DND-41 (cell line): ENCODE measurements around the gene ATP23.

ENCODE experiments used
- EZH2 ChIP-seq: IDR thresholded peaks from 3 replicates; pipeline ENCODE4 v1.6.1; 2012; ENCODE audit warnings: borderline replicate concordance, low read depth, mild to moderate bottlenecking, moderate library complexity, low read length, inconsistent platforms; ENCODE audit not compliant: severe bottlenecking
- TF ChIP-seq, protein P1 (sequence below): IDR thresholded peaks from 2 replicates; pipeline ENCODE4 v1.5.1; 2012; ENCODE audit warnings: borderline replicate concordance, low read length, moderate library complexity, mild to moderate bottlenecking; ENCODE audit not compliant: poor library complexity, severe bottlenecking; ENCODE audit errors: extremely low read depth

DNA sequence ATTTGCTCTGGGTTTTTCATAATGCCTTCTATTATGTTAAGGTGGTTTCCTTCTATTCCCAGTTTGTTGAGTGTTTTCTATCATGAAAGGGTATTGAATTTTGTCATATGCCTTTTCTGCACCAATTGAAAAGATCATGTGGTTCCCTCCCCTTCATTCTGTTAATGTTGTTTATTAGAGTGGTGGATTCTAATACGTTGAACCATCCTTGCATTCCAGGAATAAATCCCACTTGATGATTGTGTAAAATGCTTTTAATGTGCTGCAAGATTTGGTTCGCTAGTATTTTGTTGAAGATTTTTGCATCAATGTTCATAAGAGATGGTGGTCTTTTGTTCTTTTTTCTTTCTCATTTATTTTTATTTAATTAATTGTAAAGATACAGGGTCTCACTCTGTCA is 55.2 kb downstream of the ATP23 start:
- TF ChIP-seq, protein P1, sequence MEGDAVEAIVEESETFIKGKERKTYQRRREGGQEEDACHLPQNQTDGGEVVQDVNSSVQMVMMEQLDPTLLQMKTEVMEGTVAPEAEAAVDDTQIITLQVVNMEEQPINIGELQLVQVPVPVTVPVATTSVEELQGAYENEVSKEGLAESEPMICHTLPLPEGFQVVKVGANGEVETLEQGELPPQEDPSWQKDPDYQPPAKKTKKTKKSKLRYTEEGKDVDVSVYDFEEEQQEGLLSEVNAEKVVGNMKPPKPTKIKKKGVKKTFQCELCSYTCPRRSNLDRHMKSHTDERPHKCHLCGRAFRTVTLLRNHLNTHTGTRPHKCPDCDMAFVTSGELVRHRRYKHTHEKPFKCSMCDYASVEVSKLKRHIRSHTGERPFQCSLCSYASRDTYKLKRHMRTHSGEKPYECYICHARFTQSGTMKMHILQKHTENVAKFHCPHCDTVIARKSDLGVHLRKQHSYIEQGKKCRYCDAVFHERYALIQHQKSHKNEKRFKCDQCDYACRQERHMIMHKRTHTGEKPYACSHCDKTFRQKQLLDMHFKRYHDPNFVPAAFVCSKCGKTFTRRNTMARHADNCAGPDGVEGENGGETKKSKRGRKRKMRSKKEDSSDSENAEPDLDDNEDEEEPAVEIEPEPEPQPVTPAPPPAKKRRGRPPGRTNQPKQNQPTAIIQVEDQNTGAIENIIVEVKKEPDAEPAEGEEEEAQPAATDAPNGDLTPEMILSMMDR: no peak
- TF ChIP-seq EZH2: no peak
